ENCODE results near the gene TAGLN2.

The TAGLN2 gene

GRCh38 chr1:159959451-159959850, 34.1 kb upstream of the TAGLN2 start:
- H3K27ac ChIP-seq (ENCODE audit: low read depth, low read length), result no peak overlapping the region

GRCh38 chr1:159958719-159959380, 33.5 kb upstream of the TAGLN2 start:
- Histone ChIP-seq H3K4me1 (ENCODE audit: control insufficient read depth, insufficient read depth, low read length) (no peaks in the 10 kb centered on the region), H3K27me3 (ENCODE audit: control insufficient read depth, insufficient read depth, low read length) (no peaks in the 10 kb centered on the region), H3K4me3 (ENCODE audit: low read length) (no peak overlapping the region), H3K9ac (ENCODE audit: low read length) (no peak overlapping the region), H3K27ac (ENCODE audit: low read depth, low read length) (no peak overlapping the region), H3K36me3 (ENCODE audit: control insufficient read depth, insufficient read depth, low read length) (no peaks in the 10 kb centered on the region)

More at GRCh38 chr1:159959451-159959850, 34.1 kb upstream of the TAGLN2 start:
- Histone ChIP-seq H3K36me3 (ENCODE audit: control insufficient read depth, insufficient read depth, low read length) (no peaks in the 10 kb centered on the region), H3K27me3 (ENCODE audit: control insufficient read depth, insufficient read depth, low read length) (no peaks in the 10 kb centered on the region), H3K4me3 (ENCODE audit: low read length) (no peak overlapping the region), H3K4me1 (ENCODE audit: control insufficient read depth, insufficient read depth, low read length) (no peaks in the 10 kb centered on the region), H3K9ac (ENCODE audit: low read length) (no peak overlapping the region)

- H3K4me1 ChIP-seq (ENCODE audit: control insufficient read depth, insufficient read depth, low read length), result no peaks in the 10 kb centered on the region
- no peak overlapping the region for H3K9ac ChIP-seq (ENCODE audit: low read length)
- H3K27me3 ChIP-seq (ENCODE audit: control insufficient read depth, insufficient read depth, low read length), result no peaks in the 10 kb centered on the region
- no peak overlapping the region for H3K27ac ChIP-seq (ENCODE audit: low read depth, low read length)
- H3K4me3 ChIP-seq (ENCODE audit: low read length), result no peak overlapping the region
- H3K36me3 ChIP-seq (ENCODE audit: control insufficient read depth, insufficient read depth, low read length), result no peaks in the 10 kb centered on the region
These were observed 32.5 kb upstream of the TAGLN2 start for GRCh38 chr1:159957824-159958268.

GRCh38 chr1:159955456-159955855, 30.1 kb upstream of the TAGLN2 start:
- Histone ChIP-seq H3K4me1 (ENCODE audit: control insufficient read depth, insufficient read depth, low read length) (no peaks in the 10 kb centered on the region), H3K9ac (ENCODE audit: low read length) (no peak overlapping the region), H3K36me3 (ENCODE audit: control insufficient read depth, insufficient read depth, low read length) (no peaks in the 10 kb centered on the region), H3K27me3 (ENCODE audit: control insufficient read depth, insufficient read depth, low read length) (no peaks in the 10 kb centered on the region), H3K4me3 (ENCODE audit: low read length) (no peak overlapping the region), H3K27ac (ENCODE audit: low read depth, low read length) (no peak overlapping the region)

- Histone ChIP-seq H3K27me3 (ENCODE audit: control insufficient read depth, insufficient read depth, low read length) (no peaks in the 10 kb centered on the region), H3K4me1 (ENCODE audit: control insufficient read depth, insufficient read depth, low read length) (no peaks in the 10 kb centered on the region), H3K36me3 (ENCODE audit: control insufficient read depth, insufficient read depth, low read length) (no peaks in the 10 kb centered on the region), H3K9ac (ENCODE audit: low read length) (no peak within 1 kb of the TSS), H3K4me3 (ENCODE audit: low read length) (no peak within 1 kb of the TSS), H3K27ac (ENCODE audit: low read depth, low read length) (no peak within 1 kb of the TSS)
These were observed 28.5 kb upstream of the TAGLN2 start, which contains the start of gene SLAMF9 for GRCh38 chr1:159953536-159954515. TSS of gene SLAMF9 (minus strand) at chr1:159954237. CDS start at chr1:159954137, 100 bp downstream.

- Histone ChIP-seq H3K27me3 (ENCODE audit: control insufficient read depth, insufficient read depth, low read length) (no peaks in the 10 kb centered on the region), H3K4me1 (ENCODE audit: control insufficient read depth, insufficient read depth, low read length) (no peaks in the 10 kb centered on the region), H3K9ac (ENCODE audit: low read length) (no peak overlapping the region), H3K27ac (ENCODE audit: low read depth, low read length) (no peak overlapping the region), H3K36me3 (ENCODE audit: control insufficient read depth, insufficient read depth, low read length) (no peaks in the 10 kb centered on the region), H3K4me3 (ENCODE audit: low read length) (no peak overlapping the region)
These were observed 27.6 kb upstream of the TAGLN2 start for GRCh38 chr1:159952932-159953331.

- Histone ChIP-seq H3K4me1 (ENCODE audit: control insufficient read depth, insufficient read depth, low read length) (no peaks in the 10 kb centered on the region), H3K27me3 (ENCODE audit: control insufficient read depth, insufficient read depth, low read length) (no peaks in the 10 kb centered on the region), H3K36me3 (ENCODE audit: control insufficient read depth, insufficient read depth, low read length) (no peaks in the 10 kb centered on the region), H3K4me3 (ENCODE audit: low read length) (no peak overlapping the region), H3K9ac (ENCODE audit: low read length) (no peak overlapping the region), H3K27ac (ENCODE audit: low read depth, low read length) (no peak overlapping the region)
These were observed 26.2 kb upstream of the TAGLN2 start for GRCh38 chr1:159951551-159951950.

- no peaks in the 10 kb centered on the region for H3K36me3 ChIP-seq (ENCODE audit: control insufficient read depth, insufficient read depth, low read length)
- no peaks in the 10 kb centered on the region for H3K4me1 ChIP-seq (ENCODE audit: control insufficient read depth, insufficient read depth, low read length)
- H3K9ac ChIP-seq (ENCODE audit: low read length), result no peak overlapping the region
- H3K4me3 ChIP-seq (ENCODE audit: low read length), result no peak overlapping the region
- H3K27me3 ChIP-seq (ENCODE audit: control insufficient read depth, insufficient read depth, low read length), result no peaks in the 10 kb centered on the region
- no peak overlapping the region for H3K27ac ChIP-seq (ENCODE audit: low read depth, low read length)
These were observed 25.7 kb upstream of the TAGLN2 start for GRCh38 chr1:159951016-159951415.

- H3K36me3 ChIP-seq (ENCODE audit: control insufficient read depth, insufficient read depth, low read length), result no peaks in the 10 kb centered on the region
- peaks cover 2% of the 10 kb centered on the region for H3K4me1 ChIP-seq (ENCODE audit: control insufficient read depth, insufficient read depth, low read length)
- H3K27me3 ChIP-seq (ENCODE audit: control insufficient read depth, insufficient read depth, low read length), result no peaks in the 10 kb centered on the region
- no peak overlapping the region for H3K4me3 ChIP-seq (ENCODE audit: low read length)
- no peak overlapping the region for H3K9ac ChIP-seq (ENCODE audit: low read length)
- no peak overlapping the region for H3K27ac ChIP-seq (ENCODE audit: low read depth, low read length)
These were observed 24.7 kb upstream of the TAGLN2 start for GRCh38 chr1:159949981-159950381.

GRCh38 chr1:159949123-159949522, 23.8 kb upstream of the TAGLN2 start:
- peak overlapping the region; percentile 33 for H3K27ac ChIP-seq (ENCODE audit: low read depth, low read length)
- no peak overlapping the region for H3K4me3 ChIP-seq (ENCODE audit: low read length)
- H3K9ac ChIP-seq (ENCODE audit: low read length), result peak overlapping the region; percentile 10
- no peaks in the 10 kb centered on the region for H3K36me3 ChIP-seq (ENCODE audit: control insufficient read depth, insufficient read depth, low read length)
- H3K27me3 ChIP-seq (ENCODE audit: control insufficient read depth, insufficient read depth, low read length), result no peaks in the 10 kb centered on the region
- peaks cover 2% of the 10 kb centered on the region for H3K4me1 ChIP-seq (ENCODE audit: control insufficient read depth, insufficient read depth, low read length)

- no peak overlapping the region for H3K27ac ChIP-seq (ENCODE audit: low read depth, low read length)
- H3K27me3 ChIP-seq (ENCODE audit: control insufficient read depth, insufficient read depth, low read length), result no peaks in the 10 kb centered on the region
- no peak overlapping the region for H3K4me3 ChIP-seq (ENCODE audit: low read length)
- H3K4me1 ChIP-seq (ENCODE audit: control insufficient read depth, insufficient read depth, low read length), result peaks cover 2% of the 10 kb centered on the region
- H3K36me3 ChIP-seq (ENCODE audit: control insufficient read depth, insufficient read depth, low read length), result no peaks in the 10 kb centered on the region
- H3K9ac ChIP-seq (ENCODE audit: low read length), result no peak overlapping the region
These were observed 22.6 kb upstream of the TAGLN2 start for GRCh38 chr1:159947942-159948341.

GRCh38 chr1:159946242-159947187, 21.2 kb upstream of the TAGLN2 start:
- Histone ChIP-seq H3K27ac (ENCODE audit: low read depth, low read length) (no peak overlapping the region), H3K27me3 (ENCODE audit: control insufficient read depth, insufficient read depth, low read length) (no peaks in the 10 kb centered on the region), H3K36me3 (ENCODE audit: control insufficient read depth, insufficient read depth, low read length) (no peaks in the 10 kb centered on the region), H3K4me3 (ENCODE audit: low read length) (peak overlapping the region; percentile 52), H3K4me1 (ENCODE audit: control insufficient read depth, insufficient read depth, low read length) (peaks cover 2% of the 10 kb centered on the region), H3K9ac (ENCODE audit: low read length) (no peak overlapping the region)

Data from rectal smooth muscle tissue (tissue), 1 donor.